Measurements from ENCODE around the gene SCGB3A1.

SCGB3A1 gene

DNA sequence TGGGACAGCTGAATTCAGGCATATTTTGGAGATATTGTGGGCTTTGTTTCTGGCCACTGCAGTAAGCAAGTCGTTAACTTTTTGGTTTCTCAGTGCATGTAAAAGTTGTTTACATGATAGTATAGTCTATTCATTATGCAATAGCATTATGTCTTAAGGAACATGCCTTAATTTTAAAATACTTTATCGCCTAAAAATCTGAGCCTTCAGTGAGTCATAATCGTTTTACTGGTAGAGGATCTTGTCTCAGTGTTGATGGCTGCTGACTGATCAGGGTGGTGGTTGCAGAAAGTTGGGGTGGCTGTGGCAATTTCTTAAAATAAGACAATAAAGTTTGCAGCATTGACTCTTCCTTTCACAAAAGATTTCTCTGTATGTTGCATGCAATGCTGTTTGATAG is 5.1 kb downstream of the SCGB3A1 start:
- H3K27me3 ChIP-seq (ENCODE audit: insufficient read depth, low read length, poor library complexity), result peaks cover 22% of the 10 kb centered on the region
- DNase-seq, result no peak
- WGBS (ENCODE audit: extremely low coverage, insufficient coverage, low lambda C conversion rate), result no CpG with 5 or more reads among the region's 3 CpGs

DNA sequence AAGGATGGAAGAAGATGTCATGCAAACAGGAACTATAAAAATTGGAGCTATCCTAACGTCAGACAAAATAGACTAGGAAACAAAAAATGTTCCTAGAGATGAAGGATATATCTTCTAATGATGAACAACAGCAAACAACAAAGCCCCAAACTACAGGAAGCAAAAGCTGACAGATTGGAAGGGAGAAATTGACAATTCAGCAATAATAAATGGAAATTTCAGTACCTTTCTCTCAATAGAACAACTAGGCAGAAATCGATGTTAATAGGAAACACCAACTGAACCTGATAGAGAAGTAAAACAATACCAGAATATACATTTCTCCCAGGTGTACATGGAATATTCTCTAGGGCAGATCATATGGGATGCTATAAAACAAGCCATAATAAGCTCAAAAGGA is 7.6 kb downstream of the SCGB3A1 start:
- Histone ChIP-seq H4K5ac (ENCODE audit: low read length) (no peak overlapping the region), H3K4me3 (ENCODE audit: low read length) (no peak overlapping the region), H2BK120ac (ENCODE audit: low read depth, low read length) (no peak overlapping the region), H3K27ac (ENCODE audit: low read depth, low read length) (no peak overlapping the region), H3K56ac (ENCODE audit: low read length) (no peak overlapping the region), H3K79me1 (ENCODE audit: low read length) (no peaks in the 10 kb centered on the region), H3K79me2 (ENCODE audit: control insufficient read depth, insufficient read depth, low read length) (no peaks in the 10 kb centered on the region), H3K4ac (ENCODE audit: low read depth, low read length) (no peak overlapping the region), H3K36me3 (ENCODE audit: control insufficient read depth, insufficient read depth, low read length) (no peaks in the 10 kb centered on the region), H2AK5ac (ENCODE audit: low read length) (no peak overlapping the region), H4K8ac (ENCODE audit: low read depth, low read length) (no peak overlapping the region), H3K9ac (ENCODE audit: low read length) (no peak overlapping the region), H3K4me1 (ENCODE audit: control insufficient read depth, low read depth, low read length) (no peaks in the 10 kb centered on the region), H3K4me2 (ENCODE audit: low read length) (no peak overlapping the region), H3K23ac (ENCODE audit: low read length) (no peak overlapping the region), H2BK5ac (ENCODE audit: low read length) (no peak overlapping the region), H3K27me3 (ENCODE audit: insufficient read depth, low read length, poor library complexity) (peaks cover 4% of the 10 kb centered on the region), H3K18ac (ENCODE audit: low read length) (no peak overlapping the region), H2BK15ac (replicated peaks; ENCODE audit: low read depth) (no peak overlapping the region)
- no peak for DNase-seq
- WGBS (ENCODE audit: extremely low coverage, insufficient coverage, low lambda C conversion rate), result no CpG with 5 or more reads among the region's 2 CpGs

More for the DNA sequence above, 5.1 kb downstream of the SCGB3A1 start:
- H4K5ac ChIP-seq (ENCODE audit: low read length), result no peak overlapping the region
- H3K4me1 ChIP-seq (ENCODE audit: control insufficient read depth, low read depth, low read length), result no peaks in the 10 kb centered on the region
- H3K4me3 ChIP-seq (ENCODE audit: low read length), result no peak overlapping the region
- no peak overlapping the region for H3K4ac ChIP-seq (ENCODE audit: low read depth, low read length)
- H2BK5ac ChIP-seq (ENCODE audit: low read length), result no peak overlapping the region
- no peak overlapping the region for H2AK5ac ChIP-seq (ENCODE audit: low read length)
- no peak overlapping the region for H3K9ac ChIP-seq (ENCODE audit: low read length)
- H2BK120ac ChIP-seq (ENCODE audit: low read depth, low read length), result no peak overlapping the region
- H3K79me1 ChIP-seq (ENCODE audit: low read length), result no peaks in the 10 kb centered on the region
- H3K4me2 ChIP-seq (ENCODE audit: low read length), result no peak overlapping the region
- no peaks in the 10 kb centered on the region for H3K36me3 ChIP-seq (ENCODE audit: control insufficient read depth, insufficient read depth, low read length)
- no peak overlapping the region for H3K56ac ChIP-seq (ENCODE audit: low read length)
- no peaks in the 10 kb centered on the region for H3K79me2 ChIP-seq (ENCODE audit: control insufficient read depth, insufficient read depth, low read length)
- no peak overlapping the region for H3K18ac ChIP-seq (ENCODE audit: low read length)
- H2BK15ac ChIP-seq (replicated peaks; ENCODE audit: low read depth), result no peak overlapping the region
- H3K23ac ChIP-seq (ENCODE audit: low read length), result no peak overlapping the region
- H4K8ac ChIP-seq (ENCODE audit: low read depth, low read length), result no peak overlapping the region
- H3K27ac ChIP-seq (ENCODE audit: low read depth, low read length), result no peak overlapping the region

DNA sequence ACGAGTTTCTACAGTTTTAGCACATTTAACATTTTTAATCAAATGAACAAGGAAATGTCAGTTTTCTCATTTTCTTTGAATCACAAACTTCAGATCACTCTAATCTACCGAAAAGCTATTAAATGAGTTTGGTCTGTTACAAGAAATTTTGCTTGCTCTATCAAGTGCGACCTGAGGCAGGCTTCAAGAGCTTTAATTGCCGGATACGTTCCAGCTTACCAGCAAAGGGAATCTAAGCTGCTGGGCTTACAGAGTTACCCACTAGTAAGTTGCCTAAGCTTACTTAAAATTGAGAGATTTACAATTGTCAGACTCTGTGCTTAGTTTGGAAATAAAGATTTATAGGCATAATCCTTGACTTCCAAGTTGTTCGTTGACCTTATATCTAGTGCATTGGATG is 10.6 kb downstream of the SCGB3A1 start:
- Histone ChIP-seq H3K23ac (ENCODE audit: low read length) (no peak overlapping the region), H3K18ac (ENCODE audit: low read length) (no peak overlapping the region), H2BK120ac (ENCODE audit: low read depth, low read length) (no peak overlapping the region), H3K4me3 (ENCODE audit: low read length) (no peak overlapping the region), H3K79me1 (ENCODE audit: low read length) (no peaks in the 10 kb centered on the region), H2BK15ac (replicated peaks; ENCODE audit: low read depth) (no peak overlapping the region), H3K36me3 (ENCODE audit: control insufficient read depth, insufficient read depth, low read length) (peaks cover 2% of the 10 kb centered on the region), H3K4me2 (ENCODE audit: low read length) (no peak overlapping the region), H2AK5ac (ENCODE audit: low read length) (no peak overlapping the region), H4K5ac (ENCODE audit: low read length) (no peak overlapping the region), H4K8ac (ENCODE audit: low read depth, low read length) (no peak overlapping the region), H3K27me3 (ENCODE audit: insufficient read depth, low read length, poor library complexity) (no peaks in the 10 kb centered on the region), H3K4me1 (ENCODE audit: control insufficient read depth, low read depth, low read length) (no peaks in the 10 kb centered on the region), H2BK5ac (ENCODE audit: low read length) (no peak overlapping the region), H3K27ac (ENCODE audit: low read depth, low read length) (no peak overlapping the region), H3K56ac (ENCODE audit: low read length) (no peak overlapping the region), H3K4ac (ENCODE audit: low read depth, low read length) (no peak overlapping the region), H3K9ac (ENCODE audit: low read length) (no peak overlapping the region), H3K79me2 (ENCODE audit: control insufficient read depth, insufficient read depth, low read length) (no peaks in the 10 kb centered on the region)
- WGBS (ENCODE audit: extremely low coverage, insufficient coverage, low lambda C conversion rate), result no CpG with 5 or more reads among the region's 6 CpGs
- DNase-seq, result no peak

DNA sequence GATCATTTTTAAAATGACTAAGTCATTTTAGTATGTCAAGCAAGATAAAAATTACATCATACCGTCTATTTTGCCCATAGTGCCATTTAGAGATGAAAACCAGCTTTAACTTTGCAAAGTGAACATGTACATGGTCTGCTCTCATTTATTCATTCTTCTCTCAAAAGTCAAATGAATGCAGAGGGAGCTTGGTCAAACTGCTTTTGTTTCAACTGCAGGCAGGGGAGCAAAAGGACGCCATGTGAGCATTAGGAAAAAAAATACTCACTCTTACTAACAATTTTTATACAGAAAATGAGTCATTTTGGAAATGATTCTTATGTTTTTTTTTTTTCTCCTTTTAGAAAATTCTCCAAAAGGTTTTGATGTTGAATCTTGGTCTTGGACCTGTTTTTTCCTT is 15.7 kb downstream of the SCGB3A1 start:
- H3K56ac ChIP-seq (ENCODE audit: low read length), result no peak overlapping the region
- H3K79me1 ChIP-seq (ENCODE audit: low read length), result no peaks in the 10 kb centered on the region
- H3K27ac ChIP-seq (ENCODE audit: low read depth, low read length), result no peak overlapping the region
- no peak overlapping the region for H2BK5ac ChIP-seq (ENCODE audit: low read length)
- no peak overlapping the region for H3K23ac ChIP-seq (ENCODE audit: low read length)
- peaks cover 5% of the 10 kb centered on the region for H3K36me3 ChIP-seq (ENCODE audit: control insufficient read depth, insufficient read depth, low read length)
- H2BK15ac ChIP-seq (replicated peaks; ENCODE audit: low read depth), result no peak overlapping the region
- DNase-seq, result no peak
- no peak overlapping the region for H3K9ac ChIP-seq (ENCODE audit: low read length)
- H3K27me3 ChIP-seq (ENCODE audit: insufficient read depth, low read length, poor library complexity), result no peaks in the 10 kb centered on the region
- H3K4me2 ChIP-seq (ENCODE audit: low read length), result no peak overlapping the region
- no peak overlapping the region for H2AK5ac ChIP-seq (ENCODE audit: low read length)
- no CpG with 5 or more reads among the region's 2 CpGs for WGBS (ENCODE audit: extremely low coverage, insufficient coverage, low lambda C conversion rate)
- no peak overlapping the region for H4K5ac ChIP-seq (ENCODE audit: low read length)
- no peaks in the 10 kb centered on the region for H3K79me2 ChIP-seq (ENCODE audit: control insufficient read depth, insufficient read depth, low read length)
- no peak overlapping the region for H3K18ac ChIP-seq (ENCODE audit: low read length)
- no peak overlapping the region for H3K4me3 ChIP-seq (ENCODE audit: low read length)
- no peaks in the 10 kb centered on the region for H3K4me1 ChIP-seq (ENCODE audit: control insufficient read depth, low read depth, low read length)
- H3K4ac ChIP-seq (ENCODE audit: low read depth, low read length), result no peak overlapping the region
- no peak overlapping the region for H2BK120ac ChIP-seq (ENCODE audit: low read depth, low read length)
- H4K8ac ChIP-seq (ENCODE audit: low read depth, low read length), result no peak overlapping the region

DNA sequence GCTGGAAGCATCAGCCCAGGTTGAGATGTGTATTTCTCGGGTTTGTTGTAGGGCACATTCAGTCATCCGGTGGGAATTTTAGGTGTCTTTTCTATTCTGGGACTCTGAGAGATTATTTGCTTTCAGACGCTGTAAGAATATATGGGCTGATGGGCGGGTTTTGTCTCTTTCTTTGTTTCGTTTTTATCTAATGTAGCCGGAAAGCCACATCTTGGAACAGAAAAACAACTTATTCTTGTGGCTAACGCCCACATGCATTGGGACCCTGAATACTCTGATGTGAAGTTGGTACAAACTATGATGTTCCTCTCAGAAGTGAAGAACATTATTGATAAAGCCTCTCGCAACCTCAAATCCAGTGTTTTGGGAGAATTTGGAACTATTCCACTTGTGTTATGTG is 22.4 kb downstream of the SCGB3A1 start:
- Histone ChIP-seq H2BK5ac (ENCODE audit: low read length) (no peak overlapping the region), H2BK120ac (ENCODE audit: low read depth, low read length) (no peak overlapping the region), H2AK5ac (ENCODE audit: low read length) (no peak overlapping the region), H3K36me3 (ENCODE audit: control insufficient read depth, insufficient read depth, low read length) (peaks cover 8% of the 10 kb centered on the region), H3K4me1 (ENCODE audit: control insufficient read depth, low read depth, low read length) (no peaks in the 10 kb centered on the region), H2BK15ac (replicated peaks; ENCODE audit: low read depth) (no peak overlapping the region), H3K9ac (ENCODE audit: low read length) (no peak overlapping the region), H3K4me3 (ENCODE audit: low read length) (no peak overlapping the region), H3K27me3 (ENCODE audit: insufficient read depth, low read length, poor library complexity) (no peaks in the 10 kb centered on the region), H4K8ac (ENCODE audit: low read depth, low read length) (no peak overlapping the region), H3K18ac (ENCODE audit: low read length) (no peak overlapping the region), H3K4ac (ENCODE audit: low read depth, low read length) (no peak overlapping the region), H3K27ac (ENCODE audit: low read depth, low read length) (no peak overlapping the region), H4K5ac (ENCODE audit: low read length) (no peak overlapping the region), H3K23ac (ENCODE audit: low read length) (no peak overlapping the region), H3K4me2 (ENCODE audit: low read length) (no peak overlapping the region), H3K79me2 (ENCODE audit: control insufficient read depth, insufficient read depth, low read length) (no peaks in the 10 kb centered on the region), H3K79me1 (ENCODE audit: low read length) (peaks cover 6% of the 10 kb centered on the region), H3K56ac (ENCODE audit: low read length) (no peak overlapping the region)
- no peak for DNase-seq
- no CpG with 5 or more reads among the region's 8 CpGs for WGBS (ENCODE audit: extremely low coverage, insufficient coverage, low lambda C conversion rate)

DNA sequence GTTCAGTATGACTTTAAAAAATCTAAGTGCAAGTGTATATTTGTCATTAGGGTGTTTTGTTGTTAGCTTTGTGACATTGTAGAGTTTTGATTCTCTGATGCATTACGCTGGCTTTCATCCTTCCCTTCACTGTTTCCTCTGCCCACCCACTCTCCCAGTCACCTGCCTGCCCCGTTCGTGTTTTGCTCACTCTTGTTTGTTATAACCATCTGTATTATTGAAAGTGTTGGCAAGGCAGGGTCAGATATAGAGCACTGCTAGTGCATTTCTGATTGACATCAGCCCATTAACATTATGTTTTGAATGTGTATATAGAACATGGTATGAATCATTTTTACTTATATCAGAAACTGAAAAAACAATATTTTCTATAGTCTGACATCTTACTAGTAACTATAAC is 27.3 kb downstream of the SCGB3A1 start:
- peaks cover 7% of the 10 kb centered on the region for H3K79me2 ChIP-seq (ENCODE audit: control insufficient read depth, insufficient read depth, low read length)
- no peak overlapping the region for H3K56ac ChIP-seq (ENCODE audit: low read length)
- H3K18ac ChIP-seq (ENCODE audit: low read length), result no peak overlapping the region
- H3K27me3 ChIP-seq (ENCODE audit: insufficient read depth, low read length, poor library complexity), result no peaks in the 10 kb centered on the region
- no peak overlapping the region for H2AK5ac ChIP-seq (ENCODE audit: low read length)
- H3K79me1 ChIP-seq (ENCODE audit: low read length), result peaks cover 13% of the 10 kb centered on the region
- no peak overlapping the region for H3K27ac ChIP-seq (ENCODE audit: low read depth, low read length)
- peaks cover 5% of the 10 kb centered on the region for H3K36me3 ChIP-seq (ENCODE audit: control insufficient read depth, insufficient read depth, low read length)
- DNase-seq, result no peak
- no peak overlapping the region for H3K9ac ChIP-seq (ENCODE audit: low read length)
- H3K4me2 ChIP-seq (ENCODE audit: low read length), result no peak overlapping the region
- no peak overlapping the region for H3K4me3 ChIP-seq (ENCODE audit: low read length)
- no peak overlapping the region for H2BK5ac ChIP-seq (ENCODE audit: low read length)
- no peaks in the 10 kb centered on the region for H3K4me1 ChIP-seq (ENCODE audit: control insufficient read depth, low read depth, low read length)
- H3K4ac ChIP-seq (ENCODE audit: low read depth, low read length), result no peak overlapping the region
- no CpG with 5 or more reads among the region's 3 CpGs for WGBS (ENCODE audit: extremely low coverage, insufficient coverage, low lambda C conversion rate)
- H4K5ac ChIP-seq (ENCODE audit: low read length), result no peak overlapping the region
- H2BK15ac ChIP-seq (replicated peaks; ENCODE audit: low read depth), result no peak overlapping the region
- H3K23ac ChIP-seq (ENCODE audit: low read length), result no peak overlapping the region
- H2BK120ac ChIP-seq (ENCODE audit: low read depth, low read length), result no peak overlapping the region
- H4K8ac ChIP-seq (ENCODE audit: low read depth, low read length), result no peak overlapping the region

Measured in mesendoderm (in vitro differentiated cells).